Measurements from ENCODE around the gene UXS1.

GRCh38 chr2:106195456-106195855 lies 1.4 kb upstream of the UXS1 start:
- TF ChIP-seq EZH2 (IDR thresholded peaks at IDR 0.05; ENCODE audit: low read length, unreplicated experiment) (no peak), CTCF (conservative IDR thresholded peaks at IDR 0.05; ENCODE audit: low read depth, low read length) (no peak)
